ENCODE data around the gene ELF2.

Gene ELF2

DNA sequence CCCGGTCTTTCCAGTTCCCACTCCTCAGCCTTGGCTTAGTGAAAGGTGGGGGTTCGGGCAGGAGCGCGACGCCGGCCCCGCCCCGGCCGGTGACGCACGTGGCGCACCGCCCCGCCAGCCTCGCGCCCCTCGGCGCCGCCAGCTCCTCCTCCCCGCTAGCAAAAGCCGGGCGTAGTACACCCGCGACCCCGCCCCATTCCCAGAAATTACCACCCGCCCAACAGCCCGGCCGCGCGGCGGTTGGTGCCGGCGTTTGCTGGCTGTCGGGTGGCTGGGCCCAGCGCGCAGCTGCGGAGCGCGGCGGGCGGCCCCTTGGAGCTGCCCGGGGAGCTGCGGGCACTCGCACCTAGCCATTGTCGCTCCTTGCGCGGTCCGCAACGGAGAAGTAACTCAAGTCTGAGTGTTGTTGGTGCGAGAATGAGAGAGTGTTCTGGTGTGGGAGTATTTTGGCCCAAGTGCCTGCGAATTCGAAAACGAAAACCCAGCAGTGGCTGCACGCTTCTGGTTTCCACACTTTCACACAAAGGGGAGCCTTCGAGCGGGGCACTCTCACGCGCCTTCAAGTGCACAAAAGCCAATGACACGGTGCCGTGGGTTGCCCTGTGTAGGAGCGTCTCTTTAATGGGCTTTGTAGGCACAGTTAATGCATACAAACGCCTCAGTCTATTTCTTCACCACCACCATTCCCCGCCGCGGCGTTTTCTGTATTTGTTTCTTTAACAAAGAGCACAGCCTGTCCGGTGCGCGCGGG is 1.0 kb upstream of the ELF2 start (continued):
- no peak for TF ChIP-seq ZNF76 (tag by site-specific recombination; IDR thresholded peaks at IDR 0.05; ENCODE audit: borderline replicate concordance, low read depth)
- TF ChIP-seq ZNF354C (tag by site-specific recombination; IDR thresholded peaks at IDR 0.05; ENCODE audit: borderline replicate concordance, low read depth), result no peak
- no peak for TF ChIP-seq ZNF184 (tag by site-specific recombination; IDR thresholded peaks at IDR 0.05)
- TF ChIP-seq GLI2 (tag by site-specific recombination; IDR thresholded peaks at IDR 0.05; ENCODE audit: borderline replicate concordance, low read depth), result no peak
- TF ChIP-seq ZNF426 (tag by site-specific recombination; IDR thresholded peaks at IDR 0.05), result no peak
- TF ChIP-seq WT1 (tag by site-specific recombination; IDR thresholded peaks at IDR 0.05), result no peak
- no peak for TF ChIP-seq INSM2 (tag by site-specific recombination; IDR thresholded peaks at IDR 0.05)
- TF ChIP-seq ZBTB17 (tag by site-specific recombination; IDR thresholded peaks at IDR 0.05), result no peak
- no peak for TF ChIP-seq GLI4 (tag by site-specific recombination; IDR thresholded peaks at IDR 0.05)
- no peak for TF ChIP-seq ZNF510 (tag by site-specific recombination; IDR thresholded peaks at IDR 0.05; ENCODE audit: insufficient replicate concordance)
- no peak for TF ChIP-seq CTCF (tag by site-specific recombination; IDR thresholded peaks at IDR 0.05)
- TF ChIP-seq ZNF202 (tag by site-specific recombination; IDR thresholded peaks at IDR 0.05; ENCODE audit: borderline replicate concordance), result no peak
- TF ChIP-seq ZSCAN30 (tag by site-specific recombination; IDR thresholded peaks at IDR 0.05), result peak; percentile 57
- TF ChIP-seq, protein P1, sequence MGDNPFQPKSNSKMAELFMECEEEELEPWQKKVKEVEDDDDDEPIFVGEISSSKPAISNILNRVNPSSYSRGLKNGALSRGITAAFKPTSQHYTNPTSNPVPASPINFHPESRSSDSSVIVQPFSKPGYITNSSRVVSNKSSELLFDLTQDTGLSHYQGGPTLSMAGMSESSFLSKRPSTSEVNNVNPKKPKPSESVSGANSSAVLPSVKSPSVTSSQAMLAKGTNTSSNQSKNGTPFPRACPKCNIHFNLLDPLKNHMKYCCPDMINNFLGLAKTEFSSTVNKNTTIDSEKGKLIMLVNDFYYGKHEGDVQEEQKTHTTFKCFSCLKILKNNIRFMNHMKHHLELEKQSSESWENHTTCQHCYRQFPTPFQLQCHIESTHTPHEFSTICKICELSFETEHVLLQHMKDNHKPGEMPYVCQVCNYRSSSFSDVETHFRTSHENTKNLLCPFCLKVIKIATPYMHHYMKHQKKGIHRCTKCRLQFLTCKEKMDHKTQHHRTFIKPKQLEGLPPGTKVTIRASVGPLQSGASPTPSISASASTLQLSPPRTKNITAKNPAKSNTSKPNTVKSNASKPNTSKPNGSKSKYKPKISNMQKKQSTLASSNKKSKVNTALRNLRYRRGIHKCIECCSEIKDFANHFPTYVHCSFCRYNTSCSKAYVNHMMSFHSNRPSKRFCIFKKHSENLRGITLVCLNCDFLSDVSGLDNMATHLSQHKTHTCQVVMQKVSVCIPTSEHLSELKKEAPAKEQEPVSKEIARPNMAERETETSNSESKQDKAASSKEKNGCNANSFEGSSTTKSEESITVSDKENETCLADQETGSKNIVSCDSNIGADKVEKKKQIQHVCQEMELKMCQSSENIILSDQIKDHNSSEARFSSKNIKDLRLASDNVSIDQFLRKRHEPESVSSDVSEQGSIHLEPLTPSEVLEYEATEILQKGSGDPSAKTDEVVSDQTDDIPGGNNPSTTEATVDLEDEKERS (tag by site-specific recombination; IDR thresholded peaks at IDR 0.05), result no peak
- no peak for TF ChIP-seq BCL11A (tag by site-specific recombination; IDR thresholded peaks at IDR 0.05; ENCODE audit: low read depth)
- TF ChIP-seq YY1 (tag by site-specific recombination; IDR thresholded peaks at IDR 0.05), result no peak
- no peak for TF ChIP-seq REPIN1 (tag by site-specific recombination; IDR thresholded peaks at IDR 0.05; ENCODE audit: low read depth)
- TF ChIP-seq FEZF1 (tag by site-specific recombination; IDR thresholded peaks at IDR 0.05), result no peak
- TF ChIP-seq MYNN (tag by site-specific recombination; IDR thresholded peaks at IDR 0.05; ENCODE audit: borderline replicate concordance), result no peak
- TF ChIP-seq ZEB2 (tag by site-specific recombination; IDR thresholded peaks at IDR 0.05), result no peak
- TF ChIP-seq ZNF626 (tag by site-specific recombination; IDR thresholded peaks at IDR 0.05), result no peak
- TF ChIP-seq ZNF791 (tag by site-specific recombination; IDR thresholded peaks at IDR 0.05), result no peak
- TF ChIP-seq, protein P2, sequence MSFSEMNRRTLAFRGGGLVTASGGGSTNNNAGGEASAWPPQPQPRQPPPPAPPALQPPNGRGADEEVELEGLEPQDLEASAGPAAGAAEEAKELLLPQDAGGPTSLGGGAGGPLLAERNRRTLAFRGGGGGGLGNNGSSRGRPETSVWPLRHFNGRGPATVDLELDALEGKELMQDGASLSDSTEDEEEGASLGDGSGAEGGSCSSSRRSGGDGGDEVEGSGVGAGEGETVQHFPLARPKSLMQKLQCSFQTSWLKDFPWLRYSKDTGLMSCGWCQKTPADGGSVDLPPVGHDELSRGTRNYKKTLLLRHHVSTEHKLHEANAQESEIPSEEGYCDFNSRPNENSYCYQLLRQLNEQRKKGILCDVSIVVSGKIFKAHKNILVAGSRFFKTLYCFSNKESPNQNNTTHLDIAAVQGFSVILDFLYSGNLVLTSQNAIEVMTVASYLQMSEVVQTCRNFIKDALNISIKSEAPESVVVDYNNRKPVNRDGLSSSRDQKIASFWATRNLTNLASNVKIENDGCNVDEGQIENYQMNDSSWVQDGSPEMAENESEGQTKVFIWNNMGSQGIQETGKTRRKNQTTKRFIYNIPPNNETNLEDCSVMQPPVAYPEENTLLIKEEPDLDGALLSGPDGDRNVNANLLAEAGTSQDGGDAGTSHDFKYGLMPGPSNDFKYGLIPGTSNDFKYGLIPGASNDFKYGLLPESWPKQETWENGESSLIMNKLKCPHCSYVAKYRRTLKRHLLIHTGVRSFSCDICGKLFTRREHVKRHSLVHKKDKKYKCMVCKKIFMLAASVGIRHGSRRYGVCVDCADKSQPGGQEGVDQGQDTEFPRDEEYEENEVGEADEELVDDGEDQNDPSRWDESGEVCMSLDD (tag by site-specific recombination; IDR thresholded peaks at IDR 0.05), result 0 out of 2 replicates have a peak, but pooled peaks have one; percentile 13
- TF ChIP-seq ZNF155 (tag by site-specific recombination; IDR thresholded peaks at IDR 0.05), result no peak
- no peak for TF ChIP-seq ZNF571 (tag by site-specific recombination; IDR thresholded peaks at IDR 0.05)
- no peak for TF ChIP-seq ZNF433 (tag by site-specific recombination; IDR thresholded peaks at IDR 0.05; ENCODE audit: low read depth)
- TF ChIP-seq, protein P3, sequence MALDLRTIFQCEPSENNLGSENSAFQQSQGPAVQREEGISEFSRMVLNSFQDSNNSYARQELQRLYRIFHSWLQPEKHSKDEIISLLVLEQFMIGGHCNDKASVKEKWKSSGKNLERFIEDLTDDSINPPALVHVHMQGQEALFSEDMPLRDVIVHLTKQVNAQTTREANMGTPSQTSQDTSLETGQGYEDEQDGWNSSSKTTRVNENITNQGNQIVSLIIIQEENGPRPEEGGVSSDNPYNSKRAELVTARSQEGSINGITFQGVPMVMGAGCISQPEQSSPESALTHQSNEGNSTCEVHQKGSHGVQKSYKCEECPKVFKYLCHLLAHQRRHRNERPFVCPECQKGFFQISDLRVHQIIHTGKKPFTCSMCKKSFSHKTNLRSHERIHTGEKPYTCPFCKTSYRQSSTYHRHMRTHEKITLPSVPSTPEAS (tag by site-specific recombination; IDR thresholded peaks at IDR 0.05), result no peak
- TF ChIP-seq GLIS1 (tag by site-specific recombination; IDR thresholded peaks at IDR 0.05), result no peak
- TF ChIP-seq ZNF311 (tag by site-specific recombination; IDR thresholded peaks at IDR 0.05; ENCODE audit: borderline replicate concordance), result no peak
